Retina (tissue), 1 donor: ENCODE data around the gene BCL2.
A peak's percentile ranks its signal among the peaks of the same experiment; 100 is the strongest.
"Not testable (repeated sequence)": the region's sequence is repeated elsewhere in the genome, so short reads cannot be mapped to it uniquely, and the experiment has no call there.

ENCODE experiments used
- DNase-seq: peaks from one replicate; pipeline ENCODE4 v3.0.0-alpha.2; 2016

BCL2 gene

GRCh38 chr18:63257453-63257852 lies 62.1 kb downstream of the BCL2 start:
- no peak for DNase-seq

DNA sequence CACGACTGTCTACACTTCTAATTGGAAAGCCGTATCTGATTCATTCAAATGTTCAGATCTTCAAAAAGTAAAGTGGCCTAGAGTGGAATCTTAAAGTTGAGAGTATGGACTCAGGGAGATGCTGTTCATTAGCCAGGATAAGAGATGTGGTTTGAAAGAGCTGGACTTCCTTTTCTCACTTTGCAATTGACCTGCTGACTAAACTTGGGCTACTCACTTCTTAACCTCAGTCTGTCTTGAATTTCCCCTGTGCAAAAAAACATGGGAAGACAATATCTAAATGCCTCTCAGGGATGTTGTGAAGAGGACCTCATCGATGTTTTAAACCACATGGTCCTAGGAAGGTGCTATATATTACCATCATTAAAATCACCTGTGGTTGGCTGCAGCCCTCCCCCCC lies 64.1 kb downstream of the BCL2 start:
- no peak for DNase-seq

GRCh38 chr18:63254716-63255399 lies 64.7 kb downstream of the BCL2 start:
- DNase-seq: no peak

DNA sequence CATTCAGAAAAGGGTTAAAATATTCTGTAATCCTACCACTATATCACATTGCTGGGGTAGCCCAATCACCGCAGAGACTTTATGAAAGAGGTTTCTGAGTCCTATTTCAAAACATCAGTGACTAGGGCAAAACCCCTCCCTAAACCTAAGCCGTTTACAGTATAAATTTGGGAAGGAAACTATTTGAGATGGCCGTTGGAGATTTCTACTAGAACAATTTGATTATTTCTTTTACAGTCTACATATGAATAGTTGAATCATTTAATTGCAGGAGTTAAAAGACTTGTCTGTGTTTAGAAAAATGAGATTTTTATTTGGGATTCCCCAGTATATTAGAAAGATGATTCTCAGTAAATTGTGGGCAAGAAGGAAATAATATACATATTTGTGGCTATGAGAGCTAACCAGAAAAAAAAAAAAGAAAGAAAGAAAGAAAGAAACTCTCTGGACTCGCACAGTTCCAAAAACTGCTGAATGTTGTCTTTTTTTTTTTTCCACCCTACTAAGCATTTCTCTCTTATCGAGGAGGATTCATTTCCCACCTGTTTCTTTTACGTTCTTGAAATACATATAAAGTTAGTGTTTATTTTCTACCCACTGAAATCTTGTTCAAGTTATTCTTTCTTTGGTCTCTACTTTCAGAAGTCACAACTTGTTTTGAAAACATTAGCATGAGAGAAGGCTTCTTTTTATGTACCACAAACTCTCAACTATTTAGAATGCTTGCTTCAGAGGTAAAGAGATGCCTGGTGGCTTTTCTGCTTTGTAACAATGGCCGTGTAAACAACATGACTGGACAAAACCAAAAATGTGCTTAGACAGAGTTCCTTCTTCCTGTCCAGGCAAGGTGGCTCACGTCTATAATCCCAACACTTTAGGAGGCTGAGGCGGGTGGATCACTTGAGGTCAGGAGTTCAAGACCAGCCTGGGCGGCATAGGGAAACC lies 65.9 kb downstream of the BCL2 start:
- DNase-seq: no peak

- no peak for DNase-seq
Measured at GRCh38 chr18:63253014-63253413, 66.6 kb downstream of the BCL2 start.

GRCh38 chr18:63249771-63250170 lies 69.8 kb downstream of the BCL2 start:
- DNase-seq: no peak

- DNase-seq: no peak
Measured at GRCh38 chr18:63247926-63248325, 71.6 kb downstream of the BCL2 start.

- no peak for DNase-seq
Measured at GRCh38 chr18:63247506-63247905, 72.1 kb downstream of the BCL2 start.

GRCh38 chr18:63245600-63245999 lies 74.0 kb downstream of the BCL2 start:
- DNase-seq: no peak

DNA sequence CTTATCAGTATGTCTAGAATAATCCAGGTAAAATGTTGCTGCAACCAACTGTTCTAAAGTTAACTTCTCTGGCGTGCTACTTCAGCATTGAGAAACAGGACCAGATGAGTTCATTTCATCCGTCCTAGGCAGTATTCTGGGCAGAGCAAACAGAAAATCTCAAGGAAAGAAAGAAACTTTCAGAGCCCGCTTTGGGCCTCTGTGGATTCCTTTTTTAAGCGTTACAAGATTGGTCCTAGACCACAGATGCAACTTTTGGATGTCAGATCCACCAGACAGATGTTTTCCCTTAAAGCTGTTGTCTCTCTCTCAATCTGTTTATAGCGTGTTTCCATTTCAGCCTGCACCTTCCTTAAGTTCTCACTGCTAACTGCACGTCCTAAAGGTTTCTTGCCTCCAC lies 75.0 kb downstream of the BCL2 start:
- no peak for DNase-seq

DNA sequence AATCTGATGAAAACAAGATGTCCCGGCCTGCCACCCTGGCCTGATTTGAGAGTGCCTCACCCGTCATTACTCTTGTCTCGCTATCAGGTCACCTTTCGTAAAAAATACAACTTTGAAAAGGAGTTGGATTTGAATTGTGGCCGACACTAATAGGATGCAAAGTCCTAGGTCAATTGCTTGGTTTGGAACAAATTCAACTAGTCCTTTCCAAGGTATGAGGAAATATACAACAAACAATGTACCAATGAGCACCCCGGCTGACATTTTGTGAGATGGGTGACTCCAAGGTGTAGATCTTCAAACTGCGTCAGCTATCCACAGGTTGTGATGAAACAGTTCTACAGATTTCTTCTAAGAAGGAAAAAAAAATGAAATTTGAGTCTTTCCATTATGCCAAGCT lies 77.8 kb downstream of the BCL2 start:
- DNase-seq: no peak

DNA sequence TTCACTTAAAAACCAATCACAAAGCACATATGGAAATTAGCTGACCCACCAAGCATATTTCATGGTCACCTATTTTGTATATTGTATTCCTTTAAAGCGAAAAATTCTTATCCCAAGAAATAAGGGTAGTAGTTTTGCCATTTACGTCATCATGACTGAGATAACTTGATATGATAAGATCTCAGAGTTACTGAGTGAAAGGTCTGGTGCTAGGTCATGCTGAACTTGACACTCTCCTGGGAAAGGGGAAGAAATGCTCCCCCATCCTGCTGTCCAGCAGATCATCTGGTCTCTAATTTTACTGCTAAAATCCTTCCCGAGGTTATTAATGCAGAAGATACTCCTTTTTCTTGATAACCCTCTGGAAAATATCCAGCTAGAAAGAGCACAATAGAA lies 78.3 kb downstream of the BCL2 start:
- DNase-seq: no peak

GRCh38 chr18:63240531-63241316 lies 78.8 kb downstream of the BCL2 start:
- no peak for DNase-seq

DNA sequence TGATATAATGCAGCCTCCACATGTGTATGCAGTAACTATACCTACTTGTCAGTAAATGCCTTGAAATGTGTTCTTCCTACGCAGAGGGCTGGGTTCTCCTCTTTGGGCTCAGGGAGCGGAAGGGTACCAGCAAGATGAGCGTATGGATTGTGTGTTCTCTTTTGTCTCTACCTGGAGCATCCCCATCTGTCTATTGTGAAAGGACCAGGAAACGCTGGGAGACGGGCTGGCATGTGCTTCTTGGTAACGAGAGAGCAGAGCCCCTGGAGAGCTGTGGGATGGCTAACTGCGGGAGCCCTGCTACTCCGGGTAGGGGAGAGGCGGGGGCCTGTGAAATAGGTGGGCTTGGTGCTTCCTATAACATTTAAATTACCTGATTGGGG lies 80.9 kb downstream of the BCL2 start:
- DNase-seq: no peak

DNA sequence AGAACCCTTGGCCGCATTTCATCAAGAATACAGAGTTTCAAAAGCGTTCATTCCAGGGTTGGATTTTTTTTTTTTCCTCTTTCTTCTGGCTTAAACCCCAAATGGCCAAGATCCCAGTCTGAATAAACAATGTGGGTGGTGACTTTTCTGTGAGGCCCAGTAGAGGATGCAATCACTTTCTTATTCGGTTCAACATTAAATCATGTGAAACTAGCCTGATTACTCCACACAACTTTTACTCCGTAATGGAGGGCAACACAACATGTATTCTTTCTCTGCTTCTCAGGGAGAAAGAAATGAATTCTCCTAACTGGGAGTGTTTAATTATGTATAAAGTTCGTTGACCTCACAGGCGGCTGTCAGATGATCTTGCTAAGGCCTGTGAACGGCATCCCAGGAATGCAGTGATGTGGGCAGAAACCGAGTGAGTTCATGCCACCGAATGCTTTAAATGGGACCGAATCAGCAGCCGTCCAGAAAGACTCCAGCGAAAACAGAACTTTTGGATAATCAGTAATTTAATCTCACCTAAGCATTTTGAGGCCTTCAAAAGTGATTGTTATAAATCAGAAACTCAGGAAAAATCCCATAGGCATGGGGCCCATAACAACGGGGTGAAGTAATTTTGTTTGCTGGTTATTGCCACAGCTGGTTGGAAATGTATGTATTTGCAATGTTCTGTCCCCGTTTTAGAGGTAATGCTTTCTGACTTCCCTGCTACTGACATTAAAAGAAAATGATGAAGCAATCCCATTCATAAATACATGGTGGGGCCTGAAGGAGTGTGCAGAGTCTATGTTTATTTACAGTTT lies 81.5 kb downstream of the BCL2 start:
- DNase-seq: peak; percentile 71

GRCh38 chr18:63236921-63237846 lies 82.4 kb downstream of the BCL2 start:
- no peak for DNase-seq

GRCh38 chr18:63236406-63236805 lies 83.2 kb downstream of the BCL2 start:
- DNase-seq: no peak

DNA sequence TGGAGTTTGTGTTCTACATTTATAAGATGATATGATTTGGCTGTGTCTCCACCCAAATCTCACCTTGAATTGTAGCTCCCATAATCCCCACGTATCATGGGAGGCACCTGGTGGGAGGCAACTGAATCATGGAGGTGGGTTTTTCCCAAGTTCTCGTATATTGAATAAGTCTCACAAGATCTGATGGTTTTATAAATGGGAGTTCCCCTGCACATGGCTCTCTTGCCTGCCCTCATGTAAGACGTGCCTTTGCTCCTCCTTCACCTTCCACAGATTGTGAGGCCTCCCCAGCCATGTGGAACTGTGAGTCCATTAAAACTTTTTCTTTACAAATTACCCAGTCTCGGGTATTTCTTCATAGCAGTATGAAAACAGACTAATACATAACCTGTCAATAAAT lies 83.6 kb downstream of the BCL2 start:
- not testable (repeated sequence) for DNase-seq

DNA sequence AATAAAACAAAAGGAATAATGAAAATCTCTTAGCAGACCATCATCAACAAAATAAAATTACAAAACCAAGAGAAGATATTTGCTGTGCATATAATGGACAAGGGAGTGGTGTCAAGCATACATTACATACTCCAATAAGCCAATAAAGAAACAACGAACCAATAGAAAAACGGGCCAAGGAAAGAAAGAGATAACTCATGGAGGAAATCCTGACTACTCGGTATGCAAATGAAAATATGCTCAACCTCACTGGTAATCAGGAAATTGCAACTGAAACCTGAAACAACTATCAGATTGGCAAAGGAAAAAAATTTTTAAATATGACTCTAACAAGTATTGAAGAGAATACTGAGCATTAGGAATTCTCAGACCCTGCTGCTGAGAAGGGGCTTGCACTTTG lies 84.7 kb downstream of the BCL2 start:
- DNase-seq: no peak

GRCh38 chr18:63234432-63234831 lies 85.1 kb downstream of the BCL2 start:
- DNase-seq: no peak

DNA sequence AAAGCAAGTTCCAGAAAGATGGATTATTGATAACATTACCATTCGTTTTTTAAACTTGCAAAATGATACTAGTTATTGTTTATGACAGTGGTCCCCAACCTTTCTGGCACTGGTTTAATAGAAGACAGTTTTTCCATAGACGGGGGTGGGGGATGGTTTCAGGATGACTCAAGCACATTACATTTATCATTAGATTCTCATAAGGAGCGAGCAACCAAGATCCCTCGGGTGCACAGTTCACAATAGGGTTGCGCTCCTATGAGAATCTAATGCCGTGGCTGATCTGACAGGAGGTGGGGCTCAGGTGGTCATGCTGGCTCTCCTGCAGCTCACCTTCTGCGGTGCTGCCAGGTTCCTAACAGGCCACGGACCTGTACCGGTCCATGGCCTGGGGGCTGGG lies 86.2 kb downstream of the BCL2 start:
- DNase-seq: no peak

DNA sequence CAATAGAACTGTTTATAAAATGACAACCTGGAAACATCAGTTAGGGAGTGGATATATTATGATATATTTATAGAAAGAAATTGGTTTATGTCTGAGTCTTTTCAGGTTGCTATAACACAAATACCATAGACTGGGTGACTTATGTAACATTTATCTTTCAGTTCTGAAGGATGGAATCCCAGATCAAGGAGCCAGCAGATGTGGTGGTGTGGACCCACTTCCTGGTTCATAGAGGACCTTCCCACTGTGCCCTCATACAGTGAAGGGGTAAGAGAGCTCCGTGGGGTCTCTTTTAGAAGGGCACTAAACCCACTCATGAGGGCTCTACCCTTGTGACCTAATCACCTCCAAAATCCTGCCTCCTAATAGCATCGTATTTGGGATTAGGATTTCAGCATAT lies 86.7 kb downstream of the BCL2 start:
- no peak for DNase-seq
